Midbrain (tissue), 1 donor: Measurements from ENCODE around the gene RUNX1.
"Not testable (repeated sequence)": the region's sequence is repeated elsewhere in the genome, so short reads cannot be mapped to it uniquely, and the experiment has no call there.

ENCODE experiments used
- DNase-seq: peaks from one replicate; lab custom pipeline; 2025; lab: John Stamatoyannopoulos, UW

RUNX1 gene

DNA sequence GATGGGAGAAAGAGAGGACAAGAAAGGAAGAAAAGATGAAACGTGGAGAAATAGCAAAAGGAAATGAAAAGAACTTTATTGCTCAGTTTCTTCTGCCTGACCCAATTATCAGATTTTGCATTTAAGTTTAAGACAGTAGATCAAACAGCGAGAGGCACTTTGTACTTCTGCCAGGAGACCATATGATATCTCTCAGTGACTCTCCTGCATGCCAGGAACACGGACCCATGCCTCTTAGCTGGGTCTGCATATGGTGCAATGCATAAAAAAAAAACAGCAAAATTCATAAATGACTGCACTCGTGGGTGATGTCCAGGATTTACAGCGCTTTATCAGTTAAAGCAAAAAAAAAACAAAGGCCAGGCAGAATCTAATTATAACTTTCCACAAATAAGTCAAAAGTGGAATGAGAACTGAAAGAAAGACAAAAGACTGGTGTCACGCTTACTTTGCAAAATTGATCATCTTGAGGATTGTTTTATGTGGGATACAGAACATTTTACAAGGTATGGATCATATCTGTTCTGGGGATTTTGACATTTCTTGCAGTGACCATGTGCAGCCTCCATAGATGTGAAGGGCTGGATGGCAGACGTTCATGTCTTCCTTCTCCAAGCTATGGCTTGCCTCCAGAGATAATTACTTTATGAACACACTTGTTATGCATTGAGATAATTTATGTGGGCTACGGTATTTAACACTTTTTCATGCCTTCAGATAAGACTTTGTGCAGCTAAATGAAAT is 79.5 kb downstream of the RUNX1 start:
- no peak for DNase-seq

- no peak for DNase-seq
Measured at GRCh38 chr21:34968414-34969333, 80.4 kb downstream of the RUNX1 start.

DNA sequence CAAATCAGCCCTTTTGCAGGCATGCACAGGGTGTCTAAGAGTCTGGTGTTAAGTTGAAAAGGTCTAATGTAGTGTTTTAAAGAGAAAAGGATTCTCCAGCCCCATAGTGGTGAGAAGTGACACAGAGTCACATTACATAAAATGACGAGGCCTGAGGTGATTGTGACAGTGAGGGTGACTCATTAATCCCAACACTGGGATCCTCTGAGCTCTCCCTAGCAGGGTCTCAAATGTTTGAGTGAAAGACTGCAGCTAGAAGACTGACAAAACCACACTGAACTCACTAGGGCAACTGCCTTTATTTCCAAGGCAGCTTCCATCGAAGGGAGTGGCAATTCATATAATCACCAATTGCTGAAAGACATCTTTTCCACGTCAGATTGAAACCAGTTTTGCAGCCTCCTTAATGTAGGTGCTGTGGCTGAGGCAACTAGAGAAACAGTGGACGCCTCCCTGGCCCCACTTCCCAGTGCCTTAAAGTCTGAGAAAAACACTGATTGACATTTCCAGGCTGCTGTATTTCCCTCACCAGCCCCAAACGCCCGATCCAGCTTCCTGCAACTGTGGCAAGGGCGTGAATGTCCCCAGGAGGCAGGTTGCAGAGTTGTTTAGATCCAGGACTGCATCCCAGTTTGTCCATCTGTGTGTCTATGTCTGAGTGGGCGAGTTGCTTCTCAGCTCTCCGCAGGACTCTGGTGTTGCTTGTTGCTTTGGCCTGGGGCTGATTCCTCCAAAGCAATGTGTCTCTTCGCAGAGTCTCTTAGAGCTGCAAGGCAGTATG is 81.4 kb downstream of the RUNX1 start:
- no peak for DNase-seq

GRCh38 chr21:34966881-34967280 is 82.2 kb downstream of the RUNX1 start:
- DNase-seq: not testable (repeated sequence)

DNA sequence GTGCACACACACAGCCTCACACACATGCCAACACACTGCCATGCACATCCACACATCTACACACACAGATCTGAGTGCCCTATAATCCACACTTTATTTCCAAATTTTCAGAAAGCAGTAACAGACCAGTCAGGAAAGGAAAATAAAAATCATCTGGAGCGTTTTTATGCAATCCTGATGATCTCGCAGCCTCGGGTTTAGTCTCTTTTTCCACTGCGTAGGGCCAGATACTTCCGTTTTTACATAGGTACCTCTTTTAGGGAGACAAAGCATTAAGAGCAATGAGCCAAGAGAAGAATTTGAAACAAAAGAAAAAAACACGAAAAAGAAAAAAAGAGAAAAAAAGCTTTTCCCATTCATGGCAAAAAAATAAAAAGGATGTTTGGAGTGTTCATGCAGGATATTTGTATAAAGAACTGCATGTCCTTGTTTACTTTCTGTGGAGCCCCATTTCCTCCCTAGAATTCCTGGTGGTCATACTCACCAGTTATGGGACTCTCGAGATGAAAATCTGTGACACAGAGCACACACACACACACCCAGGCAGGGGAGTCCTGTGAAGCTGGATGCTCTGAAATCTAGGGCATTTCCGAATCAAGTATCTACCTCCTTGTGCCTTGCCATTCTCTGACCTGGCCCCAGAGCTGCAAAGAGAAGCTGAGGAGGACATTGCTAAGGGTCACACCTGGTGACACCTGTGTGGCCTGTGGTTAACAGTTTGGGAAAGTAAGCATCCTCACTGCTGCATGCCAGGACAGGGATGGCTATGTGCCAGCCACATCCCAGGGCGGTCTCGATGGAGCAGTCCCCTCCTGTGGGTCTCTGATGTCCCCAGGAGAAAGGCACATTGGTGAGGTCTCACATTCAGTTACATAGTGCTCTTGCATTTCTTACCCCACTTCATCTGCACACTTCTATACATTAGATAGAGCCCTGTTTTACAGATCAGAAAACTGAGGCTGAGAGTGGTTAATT is 83.6 kb downstream of the RUNX1 start:
- no peak for DNase-seq

- DNase-seq: no peak
Measured at GRCh38 chr21:34962586-34963222, 86.4 kb downstream of the RUNX1 start.

- no peak for DNase-seq
Measured at GRCh38 chr21:34962136-34962535, 87.0 kb downstream of the RUNX1 start.

DNA sequence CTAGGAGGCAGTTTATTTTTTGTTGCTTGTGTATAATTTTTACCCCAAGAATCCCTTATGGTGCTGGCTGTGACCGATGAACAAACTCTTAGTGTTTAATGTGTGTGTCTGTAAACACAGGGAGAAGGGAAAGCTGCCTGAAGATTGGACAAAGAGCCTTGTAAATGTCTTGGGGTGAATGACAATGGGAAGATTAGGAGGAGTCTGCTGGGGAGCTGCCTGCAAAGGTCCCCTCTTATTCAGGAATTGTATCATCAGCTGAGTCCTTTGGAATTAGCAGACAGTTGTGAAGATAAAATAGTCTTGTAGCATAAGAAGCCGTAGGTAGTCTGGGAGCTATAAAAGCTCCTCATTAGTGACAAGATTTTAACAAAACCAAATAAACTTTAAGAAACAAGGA is 88.4 kb downstream of the RUNX1 start:
- no peak for DNase-seq

- DNase-seq: no peak
Measured at GRCh38 chr21:34959607-34960006, 89.5 kb downstream of the RUNX1 start.

DNA sequence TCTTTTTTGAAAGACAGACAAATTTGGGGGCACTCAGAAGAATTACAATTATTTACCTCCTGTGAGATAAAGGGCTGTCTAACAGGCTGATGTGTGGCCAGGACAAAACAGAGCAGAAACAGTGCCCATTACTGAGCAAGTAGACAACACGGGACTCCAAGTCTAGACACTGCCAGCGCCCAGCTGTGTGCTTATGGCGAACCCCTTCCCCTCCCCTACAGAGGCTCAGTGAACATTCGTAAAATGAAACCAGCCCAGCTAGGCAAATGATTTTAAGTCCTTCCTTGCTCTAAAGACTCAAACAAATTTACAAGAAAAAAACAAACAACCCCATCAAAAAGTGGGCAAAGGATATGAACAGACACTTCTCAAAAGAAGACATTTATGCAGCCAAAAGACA is 91.1 kb downstream of the RUNX1 start:
- no peak for DNase-seq

DNA sequence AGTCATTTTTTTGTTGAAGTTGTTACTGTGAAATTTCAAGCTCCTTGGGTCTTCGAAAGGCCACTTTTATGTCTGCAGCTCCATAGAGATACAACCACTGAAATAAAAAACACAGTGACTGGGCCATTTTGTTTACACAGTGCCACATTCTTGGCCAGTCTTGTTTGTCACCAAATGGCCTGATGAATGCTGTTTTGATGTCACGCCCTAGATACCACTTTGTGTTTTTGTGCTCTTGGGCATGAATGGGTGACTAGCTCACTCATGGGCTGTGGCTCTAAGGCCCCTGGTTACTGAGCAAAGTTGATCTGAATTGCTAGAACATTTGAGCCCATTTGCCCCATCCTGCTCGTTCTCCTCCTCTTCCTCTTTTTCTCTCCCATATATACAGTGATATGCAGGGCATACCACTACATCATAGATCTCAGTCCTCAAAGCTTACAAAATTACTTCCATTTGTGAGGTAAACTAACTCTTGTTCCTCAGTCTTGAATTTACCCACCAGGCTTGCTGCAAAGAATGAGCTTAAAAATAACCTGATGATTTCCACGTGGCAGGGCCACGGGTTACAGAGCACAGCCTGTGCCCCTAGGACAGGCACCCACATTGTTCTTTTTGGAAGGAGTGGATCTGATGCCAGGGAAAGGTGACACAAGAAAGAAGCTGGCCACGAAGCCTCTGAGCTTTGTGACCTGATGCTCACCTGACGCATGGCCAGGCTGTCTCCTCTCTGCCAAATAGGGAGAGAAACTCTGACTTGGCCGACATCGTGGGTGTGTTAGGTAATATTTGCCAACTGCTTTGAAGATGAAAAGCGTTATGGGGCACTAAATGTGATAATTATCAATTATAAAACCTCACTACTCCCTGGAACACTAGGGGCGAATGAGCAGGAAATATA is 92.4 kb downstream of the RUNX1 start:
- DNase-seq: no peak

DNA sequence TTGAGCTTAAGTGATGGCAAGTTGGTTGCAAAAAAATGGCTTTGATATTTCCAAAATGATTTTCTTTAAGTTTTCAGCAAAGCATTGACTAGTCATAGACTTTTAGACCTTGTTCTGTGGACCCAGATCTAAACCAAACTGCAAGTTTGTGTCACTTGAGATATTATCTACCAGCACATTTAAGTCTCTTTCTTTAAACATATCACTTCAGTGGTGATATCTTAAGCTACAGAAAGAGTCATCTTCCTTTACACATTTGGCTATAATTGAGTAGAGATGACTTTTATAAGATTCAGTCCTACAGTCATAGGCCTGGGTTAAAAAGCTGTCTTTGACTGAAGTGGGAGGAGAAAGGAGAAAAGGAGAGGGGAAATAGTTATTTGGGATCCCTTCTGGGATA is 95.2 kb downstream of the RUNX1 start:
- no peak for DNase-seq

DNA sequence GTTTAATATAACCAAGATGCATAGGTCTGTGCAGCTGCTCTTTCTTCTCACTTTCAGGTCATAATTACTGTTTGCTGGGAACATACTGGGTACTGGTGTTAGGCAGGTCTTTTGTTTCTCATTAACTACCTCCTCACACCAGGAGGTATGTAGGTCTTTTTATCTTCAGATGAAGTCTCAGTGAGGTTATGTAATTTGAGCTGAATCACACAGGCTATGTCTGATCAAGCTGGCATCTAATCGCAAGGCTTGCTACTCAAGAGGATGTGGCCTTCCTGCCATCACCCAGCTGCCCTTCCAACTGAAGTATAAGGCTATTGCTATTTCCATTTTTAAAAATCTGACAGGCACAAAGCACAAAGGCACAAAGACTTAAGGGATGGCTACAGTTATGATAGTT is 96.4 kb downstream of the RUNX1 start:
- DNase-seq: no peak

DNA sequence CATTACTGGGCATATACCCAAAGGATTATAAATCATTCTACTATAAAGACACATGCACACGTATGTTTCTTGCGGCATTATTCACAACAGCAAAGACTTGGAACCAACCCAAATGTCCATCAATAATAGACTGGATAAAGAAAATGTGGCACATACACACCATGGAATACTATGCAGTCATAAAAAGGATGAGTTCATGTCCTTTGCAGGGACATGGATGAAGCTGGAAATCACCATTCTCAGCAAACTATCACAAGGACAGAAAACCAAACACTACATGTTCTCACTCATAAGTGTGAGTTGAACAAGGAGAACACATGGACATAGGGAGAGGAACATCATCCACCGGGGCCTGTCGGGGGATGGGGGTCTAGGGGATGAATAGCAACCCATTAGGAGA is 97.2 kb downstream of the RUNX1 start:
- not testable (repeated sequence) for DNase-seq

DNA sequence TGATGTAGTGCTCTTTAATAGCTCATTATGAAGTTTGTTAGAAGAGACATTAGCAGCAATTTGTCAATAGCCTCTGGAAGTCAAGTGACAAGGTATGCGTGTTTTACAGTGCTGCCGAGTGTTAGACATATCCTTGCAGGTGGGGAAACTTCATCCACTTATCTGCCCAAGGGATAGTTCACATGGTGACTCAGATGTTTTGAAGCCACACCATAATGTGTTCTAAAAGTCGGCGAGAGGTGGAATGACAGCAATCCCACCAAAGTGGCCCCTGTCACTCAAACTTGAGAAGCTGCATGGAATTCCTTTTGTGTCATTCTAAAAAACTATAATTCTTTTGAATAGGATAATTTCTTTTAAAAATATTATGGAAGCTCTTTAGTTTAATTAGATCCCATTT is 98.1 kb downstream of the RUNX1 start:
- DNase-seq: no peak

- DNase-seq: no peak
Measured at GRCh38 chr21:34949499-34949898, 99.6 kb downstream of the RUNX1 start.

DNA sequence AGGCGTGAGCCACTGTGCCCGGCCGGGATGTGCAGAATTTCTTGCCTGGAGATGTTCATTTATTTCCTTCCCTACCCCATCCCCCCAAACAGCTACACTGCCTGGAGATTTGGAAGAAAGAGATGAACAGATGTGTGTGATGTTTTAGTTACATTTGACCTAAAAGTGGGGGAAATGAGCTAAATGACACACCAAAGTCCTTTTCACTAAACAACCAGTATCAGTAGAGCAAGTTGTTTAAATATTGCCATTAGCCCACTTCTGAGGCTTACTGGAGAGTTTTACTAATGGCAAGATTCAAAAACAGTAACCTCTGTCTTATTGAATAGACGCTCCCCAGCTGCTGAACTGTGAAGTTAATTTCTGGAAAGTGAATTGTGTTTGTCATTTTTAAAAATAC is 100.1 kb downstream of the RUNX1 start:
- DNase-seq: no peak

- no peak for DNase-seq
Measured at GRCh38 chr21:34948157-34948556, 100.9 kb downstream of the RUNX1 start.

GRCh38 chr21:34946916-34947534 is 102.1 kb downstream of the RUNX1 start:
- no peak for DNase-seq
